ENCODE measurements around the gene NFATC1.

NFATC1 gene

GRCh38 chr18:79560861-79561210 is 165.1 kb downstream of the NFATC1 start:
- no peak for DNase-seq

- no peak for DNase-seq
These were observed 168.2 kb downstream of the NFATC1 start for GRCh38 chr18:79563949-79564348.

- no peak for DNase-seq
These were observed 168.7 kb downstream of the NFATC1 start for GRCh38 chr18:79564441-79564840.

GRCh38 chr18:79566771-79567431 is 171.2 kb downstream of the NFATC1 start:
- no peak for DNase-seq

GRCh38 chr18:79567481-79568147 is 171.9 kb downstream of the NFATC1 start:
- no peak for DNase-seq

- no peak for DNase-seq
These were observed 172.9 kb downstream of the NFATC1 start for GRCh38 chr18:79568543-79569205.

- DNase-seq: no peak
These were observed 174.0 kb downstream of the NFATC1 start for GRCh38 chr18:79569720-79570119.

GRCh38 chr18:79570266-79571201 is 174.8 kb downstream of the NFATC1 start:
- peak in 1 of 2 experiments; percentile 29 for DNase-seq

GRCh38 chr18:79571211-79572092 is 175.7 kb downstream of the NFATC1 start:
- DNase-seq: no peak

- DNase-seq: no peak
These were observed 176.5 kb downstream of the NFATC1 start for GRCh38 chr18:79572093-79572780.

GRCh38 chr18:79572848-79573451 is 177.2 kb downstream of the NFATC1 start:
- DNase-seq: no peak

GRCh38 chr18:79573921-79574491 is 178.3 kb downstream of the NFATC1 start:
- DNase-seq: no peak

GRCh38 chr18:79574938-79575525 is 179.3 kb downstream of the NFATC1 start:
- DNase-seq: no peak

GRCh38 chr18:79575891-79576685 is 180.4 kb downstream of the NFATC1 start:
- peak in 1 of 2 experiments; percentile 29 for DNase-seq

GRCh38 chr18:79576686-79577351 is 181.1 kb downstream of the NFATC1 start:
- DNase-seq: peak; percentile 5 to 84

- DNase-seq: no peak
These were observed 182.0 kb downstream of the NFATC1 start for GRCh38 chr18:79577451-79578395.
